ENCODE measurements around the gene NPC2.

DNA sequence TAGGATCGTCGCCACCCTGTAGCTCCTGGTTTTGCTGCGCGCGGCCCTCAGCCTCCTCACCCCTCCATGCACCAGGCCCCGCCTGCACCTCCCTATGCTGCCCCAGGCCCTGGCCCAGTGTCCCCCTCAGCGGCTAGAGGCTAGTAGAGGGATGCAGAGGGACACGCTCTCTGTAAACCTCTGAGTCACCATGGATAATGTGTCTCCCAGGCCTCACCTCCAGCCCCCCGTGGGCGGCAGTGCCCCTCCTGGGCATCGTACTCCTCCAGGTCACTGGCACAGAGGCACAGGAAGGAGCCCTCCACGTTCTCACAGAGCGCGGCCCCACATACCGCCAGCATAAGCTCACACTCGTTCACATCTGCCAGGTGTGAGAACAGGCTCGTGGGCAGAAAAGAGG is 12.7 kb upstream of the NPC2 start:
- TF ChIP-seq POLR2AphosphoS5 (IDR thresholded peaks at IDR 0.05; ENCODE audit: borderline replicate concordance, low read depth, low read length) (no peak), EZH2 (IDR thresholded peaks at IDR 0.05) (no peak), FOXP2 (optimal IDR thresholded peaks at IDR 0.05; ENCODE audit: control extremely low read depth, extremely low read length, insufficient read depth) (no peak)

Measured in SK-N-MC (cell line).